Tibial nerve (tissue), 4 donors: ENCODE data around the gene CD2AP.

Experiments used
- CTCF ChIP-seq, 5 experiments: fragments of 200-600 bp in 3 of 5; fragments of 450-650 bp in 2 of 5; sonication (generic) in 3 of 5; IDR thresholded peaks; one replicate each; pipeline ENCODE4 v1.5.1; 2016 to 2019; ENCODE audit warnings: antibody characterized with exemption in 5 of 5, mild to moderate bottlenecking in 3 of 5, moderate library complexity in 2 of 5
- EP300 ChIP-seq, 2 donors: sonication (generic); formaldehyde crosslinking; IDR thresholded peaks; one replicate each; pipeline ENCODE4 v1.6.1; 2017; ENCODE audit warnings: antibody characterized with exemption in 2 of 2, mild to moderate bottlenecking in 1 of 2
- POLR2A ChIP-seq, 2 donors: fragments of 450-650 bp; IDR thresholded peaks; one replicate each; pipeline ENCODE4 v1.6.1; 2017; ENCODE audit warnings: antibody characterized with exemption in 2 of 2, mild to moderate bottlenecking in 2 of 2, moderate library complexity in 2 of 2

- TF ChIP-seq CTCF (IDR thresholded peaks at IDR 0.05) = no peak
- no peak for TF ChIP-seq POLR2A (IDR thresholded peaks at IDR 0.05)
- no peak for TF ChIP-seq EP300 (IDR thresholded peaks at IDR 0.05)
These were observed 109.9 kb downstream of the CD2AP start for GRCh38 chr6:47587493-47587892.
